ENCODE data around the gene TTC9. TPM values are rescaled to one million over a fixed set of nuclear protein-coding genes. Genes with fewer than 3 reads are reported as not detected.

Gene TTC9
- total and polyA plus RNA-seq, 9 of the 15 experiments (the other 6 are each of a cell fraction or from before 2014, with no cell fraction given) = 0.07 TPM; not detected in 8

DNA sequence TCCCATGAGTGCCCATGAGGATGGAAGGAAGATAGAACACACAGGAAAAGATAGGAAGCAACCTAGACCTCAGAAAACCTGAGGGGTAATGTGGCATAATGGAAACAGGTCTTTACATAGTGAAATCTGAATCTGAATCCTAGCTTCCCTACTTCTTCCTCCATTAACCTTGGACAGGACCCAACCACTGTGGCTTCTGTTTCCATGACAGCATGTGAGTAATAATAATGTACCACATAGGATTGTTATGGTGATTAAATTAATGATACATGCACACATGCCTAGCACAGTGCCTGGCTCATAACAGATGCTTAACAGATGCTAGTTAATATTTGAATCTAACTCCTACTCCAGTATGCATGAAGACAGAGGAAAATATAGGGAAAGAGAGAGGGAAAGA is 11.2 kb downstream of the TTC9 start:
- Histone ChIP-seq H3K79me2 (ENCODE audit: control insufficient read depth, insufficient read depth, low read length) (no peaks in the 10 kb centered on the region), H3K4me3 (no peak overlapping the region), H3K4me1 (replicated peaks in 1 of 2; ENCODE audit: control insufficient read depth in 2 of 2, insufficient read depth in 2 of 2, low read length in 2 of 2) (no peaks in the 10 kb centered on the region), H3K4me2 (ENCODE audit: insufficient read depth, low read length) (no peak overlapping the region), H3K9me3 (replicated peaks; ENCODE audit: control insufficient read depth, insufficient read depth, low read depth, low read length) (no peaks in the 10 kb centered on the region), H3K27ac (ENCODE audit: extremely low read depth, low read depth, low read length) (no peak overlapping the region), H2AFZ (ENCODE audit: low read depth, low read length) (no peak overlapping the region), H3K27me3 (ENCODE audit: control insufficient read depth in 2 of 2, insufficient read depth in 2 of 2, low read length in 2 of 2) (peaks cover 0 to 6% of the 10 kb centered on the region in 2 experiments; a peak in 2 of 5 replicates), H3K36me3 (ENCODE audit: control insufficient read depth, insufficient read depth, low read length) (no peaks in the 10 kb centered on the region), H4K20me1 (replicated peaks; ENCODE audit: control insufficient read depth, insufficient read depth, low read length) (no peaks in the 10 kb centered on the region), H3K9me1 (ENCODE audit: control insufficient read depth, insufficient read depth, low read length) (no peaks in the 10 kb centered on the region), H3K9ac (ENCODE audit: insufficient read depth in 1 of 2, low read depth in 2 of 2, low read length in 2 of 2) (no peak overlapping the region)
- CTCF ChIA-PET (ENCODE audit: low intra/inter-chr PET ratio) = no interaction called here
- FAIRE-seq (no peak), ATAC-seq (no peak), DNase-seq (ENCODE audit: extremely low read depth in 1 of 4, low spot score in 3 of 4) (no peak)
- TF ChIP-seq ZNF12 (CRISPR knock-in tag; IDR thresholded peaks at IDR 0.05) = no peak
- no peak for TF ChIP-seq ETS2 (tag; IDR thresholded peaks at IDR 0.05; ENCODE audit: borderline replicate concordance, poor library complexity, severe bottlenecking)
- no peak for TF ChIP-seq SREBF2 (CRISPR knock-in tag; IDR thresholded peaks at IDR 0.05)
- no peak for TF ChIP-seq E2F3 (CRISPR knock-in tag; IDR thresholded peaks at IDR 0.05)
- TF ChIP-seq FOXP1 (CRISPR knock-in tag; IDR thresholded peaks at IDR 0.05) = no peak
- no peak for TF ChIP-seq LARP7 (IDR thresholded peaks at IDR 0.05)
- TF ChIP-seq ZNF184 (CRISPR knock-in tag; IDR thresholded peaks at IDR 0.05) = no peak
- no peak for TF ChIP-seq RFX1 (IDR thresholded peaks at IDR 0.05)
- no peak for TF ChIP-seq ZNF134 (CRISPR knock-in tag; conservative IDR thresholded peaks at IDR 0.05)
- TF ChIP-seq ZNF316 (IDR thresholded peaks at IDR 0.05) = no peak
- no peak for TF ChIP-seq MCM3 (IDR thresholded peaks at IDR 0.05)
- intact Hi-C loops (cut with micrococcal nuclease) (no loop called here), in situ Hi-C loops (cut with MboI) (no loop called here)
- BruUV-seq (replicated peaks) = no TSS peak
- POLR2A ChIA-PET = no interaction called here
